Panc1 (cell line): ENCODE measurements around the gene PPP2R3B. TPM values are rescaled to one million over a fixed set of nuclear protein-coding genes. Genes with fewer than 3 reads are reported as not detected.

Source experiments
- ATAC-seq: fragments of 200-7000 bp; cut with Tn5 transposase; 2 replicates; pipeline ENCODE4 v1.9.1; 2020; ENCODE audit warnings: mild to moderate bottlenecking, moderate library complexity
- BruUV-seq: library from RNA; stranded (reverse); fragments of 400-500 nt; replicated peaks from 2 replicates; lab custom pipeline; 2021; lab: Mats Ljungman, UMichigan
- CTCF ChIA-PET: fragments of 300-600 bp; sonication (Branson Sonifier 250); formaldehyde crosslinking; loops from one replicate; lab custom pipeline; 2022; ENCODE audit warnings: antibody characterized with exemption; lab: Charles Lee
- POLR2A ChIA-PET: fragments of 300-600 bp; sonication (Branson Sonifier 250); formaldehyde crosslinking; loops from one replicate; lab custom pipeline; 2022; ENCODE audit warnings: antibody characterized with exemption; lab: Charles Lee
- DNase-seq: peaks from one replicate; pipeline ENCODE4 v3.0.0-alpha.2; 2010; ENCODE audit warnings: low read depth, low spot score
- H3K27ac ChIP-seq: 2 replicates; pipeline ENCODE4 v1.5.1; 2011; ENCODE audit warnings: mild to moderate bottlenecking, low read length, inconsistent platforms
- H3K27me3 ChIP-seq: fragments of 200-500 bp; sonication (Bioruptor generic); 2 replicates; pipeline ENCODE4 v1.6.0; 2014; ENCODE audit warnings: low read length, inconsistent platforms; ENCODE audit not compliant: control insufficient read depth, insufficient read depth
- H3K36me3 ChIP-seq: fragments of 200-500 bp; sonication (Bioruptor generic); 2 replicates; pipeline ENCODE4 v1.5.1; 2014; ENCODE audit warnings: inconsistent platforms, mild to moderate bottlenecking, low read length, moderate library complexity; ENCODE audit not compliant: control insufficient read depth, insufficient read depth
- H3K4me1 ChIP-seq: 2 replicates; pipeline ENCODE4 v1.5.1; 2011; ENCODE audit warnings: inconsistent platforms, mild to moderate bottlenecking, low read length, moderate library complexity; ENCODE audit not compliant: control insufficient read depth, insufficient read depth
- H3K4me3 ChIP-seq, 2 experiments: 2 replicates each; pipeline ENCODE4 v1.5.1; 2011 to 2012; ENCODE audit warnings: low read depth in 2 of 2, low read length in 2 of 2, mild to moderate bottlenecking in 2 of 2, inconsistent platforms in 1 of 2, moderate library complexity in 1 of 2
- H3K9me3 ChIP-seq: fragments of 200-500 bp; sonication (Bioruptor generic); 2 replicates; pipeline ENCODE4 v1.5.1; 2014; ENCODE audit warnings: low read depth, mild to moderate bottlenecking, inconsistent platforms, low read length, moderate library complexity; ENCODE audit not compliant: control insufficient read depth, insufficient read depth
- CTCF ChIP-seq: fragments of 450-650 bp; IDR thresholded peaks from 2 replicates; pipeline ENCODE4 v1.5.1; 2017; ENCODE audit warnings: mild to moderate bottlenecking
- POLR2AphosphoS5 ChIP-seq: IDR thresholded peaks from 2 replicates; pipeline ENCODE4 v1.6.1; 2012; ENCODE audit warnings: mild to moderate bottlenecking, low read depth, low read length, moderate library complexity
- REST ChIP-seq, 2 experiments: IDR thresholded peaks; 2 replicates each; pipeline ENCODE4 v1.6.1; 2011 to 2012; ENCODE audit warnings: low read depth in 2 of 2, control low read depth in 1 of 2, low read length in 1 of 2, mild to moderate bottlenecking in 1 of 2, moderate library complexity in 1 of 2; ENCODE audit not compliant: insufficient read depth in 1 of 2
- SIN3A ChIP-seq: IDR thresholded peaks from 2 replicates; pipeline ENCODE4 v1.6.1; 2012; ENCODE audit warnings: low read depth, mild to moderate bottlenecking, low read length, moderate library complexity, borderline replicate concordance; ENCODE audit not compliant: insufficient read depth
- TCF7L2 ChIP-seq: IDR thresholded peaks from 2 replicates; pipeline ENCODE4 v1.6.1; 2011; ENCODE audit warnings: mild to moderate bottlenecking, low read depth, low read length, inconsistent platforms
- in situ Hi-C: cut with HindIII; loops from 2 replicates; pipeline ENCODE4 v1.10.0; 2016; ENCODE audit warnings: low sequenced_read_pairs, low pct_unique_long_range_greater_than_20kb
- intact Hi-C: fragments of 100-400 bp; cut with micrococcal nuclease; formaldehyde crosslinking; loops from one replicate; pipeline ENCODE4 v1.10.0; 2022; ENCODE audit not compliant: unreplicated experiment
- total RNA-seq: library from RNA; stranded (reverse); gene quantifications from one replicate; pipeline ENCODE4 v1.2.1, GENCODE V29; 2021; ENCODE audit not compliant: unreplicated experiment

PPP2R3B gene
- total RNA-seq, 1 experiment from 2014 or later: 19.2 TPM

- ATAC-seq (no peak), DNase-seq (no peak)
- H3K36me3 ChIP-seq: no peaks in the 10 kb centered on the region
- H3K9me3 ChIP-seq: no peaks in the 10 kb centered on the region
- no peaks in the 10 kb centered on the region for H3K27me3 ChIP-seq
- BruUV-seq: no TSS peak
- TF ChIP-seq REST (IDR thresholded peaks at IDR 0.05; ENCODE audit: insufficient read depth in 1 of 2, low read depth in 2 of 2, low read length in 1 of 2) (no peak), POLR2AphosphoS5 (no peak), TCF7L2 (no peak), SIN3A (no peak), CTCF (no peak)
- CTCF ChIA-PET: no interaction called here
- no peak overlapping the region for H3K4me3 ChIP-seq
- intact Hi-C loops (no loop called here), in situ Hi-C loops (no loop called here)
- POLR2A ChIA-PET: no interaction called here
- H3K4me1 ChIP-seq: no peaks in the 10 kb centered on the region
- no peak overlapping the region for H3K27ac ChIP-seq
Observed at GRCh38 chrX:362937-363620, 23.6 kb downstream of the PPP2R3B start.

- POLR2A ChIA-PET: no interaction called here
- in situ Hi-C loops: no loop called here
- TF ChIP-seq REST (IDR thresholded peaks at IDR 0.05; ENCODE audit: insufficient read depth in 1 of 2, low read depth in 2 of 2, low read length in 1 of 2) (no peak), CTCF (no peak), POLR2AphosphoS5 (no peak), TCF7L2 (no peak), SIN3A (no peak)
- H3K4me3 ChIP-seq: no peak overlapping the region
- BruUV-seq: no TSS peak
- no peaks in the 10 kb centered on the region for H3K27me3 ChIP-seq
- CTCF ChIA-PET: no interaction called here
- no peaks in the 10 kb centered on the region for H3K4me1 ChIP-seq
- no peaks in the 10 kb centered on the region for H3K36me3 ChIP-seq
- intact Hi-C loops: no loop called here
- no peak for DNase-seq
- no peak for ATAC-seq
- H3K27ac ChIP-seq: no peak overlapping the region
- H3K9me3 ChIP-seq: no peaks in the 10 kb centered on the region
Observed at GRCh38 chrX:362351-362750, 24.4 kb downstream of the PPP2R3B start.
